Gastroesophageal sphincter (tissue), 3 donors: ENCODE results near the gene ZNF562.

Experiments
- CTCF ChIP-seq, 4 experiments: fragments of 200-600 bp in 2 of 4; fragments of 450-650 bp in 2 of 4; sonication (generic) in 1 of 4; IDR thresholded peaks; one replicate each; pipeline ENCODE4 v1.5.1; 2017 to 2019; ENCODE audit warnings: antibody characterized with exemption in 4 of 4, mild to moderate bottlenecking in 2 of 4, moderate library complexity in 2 of 4
- POLR2AphosphoS5 ChIP-seq: sonication (generic); formaldehyde crosslinking; IDR thresholded peaks from one replicate; pipeline ENCODE4 v1.6.1; 2017; ENCODE audit warnings: antibody characterized with exemption

GRCh38 chr19:9667898-9668297 is 7.0 kb downstream of the ZNF562 start:
- TF ChIP-seq CTCF (IDR thresholded peaks at IDR 0.05) (no peak), POLR2AphosphoS5 (no peak)
